Measurements from ENCODE around the gene SYCP2L. TPM values are rescaled to one million over a fixed set of nuclear protein-coding genes. Genes with fewer than 3 reads are reported as not detected.

Gene SYCP2L
- total and polyA plus RNA-seq, 2 donors (not counting 1 experiment from before 2014, with no cell fraction given): 0.19 TPM; not detected in 1

DNA sequence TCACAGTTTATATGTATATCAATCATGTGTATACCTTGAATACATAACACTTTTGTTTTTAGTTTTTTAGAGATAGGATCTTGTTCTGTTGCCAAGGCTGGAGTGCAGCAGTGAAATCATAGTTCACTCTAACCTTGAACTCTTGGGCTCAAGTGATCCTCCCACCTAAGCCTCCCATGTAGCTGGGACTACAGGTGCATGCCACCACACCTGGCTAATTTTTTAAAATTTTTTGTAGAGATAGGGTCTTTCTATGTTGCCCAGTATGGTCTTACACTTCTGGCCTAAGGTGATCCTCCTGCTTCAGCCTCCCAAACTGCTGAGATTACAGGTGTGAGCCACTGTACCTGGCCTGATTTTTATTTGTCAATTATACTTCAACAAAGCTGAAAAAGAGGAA, 69.9 kb downstream of the SYCP2L start:
- Mint-ChIP-seq H3K4me3 (no peak overlapping the region), H3K4me1 (no peaks in the 10 kb centered on the region), H3K27me3 (peaks cover 28% of the 10 kb centered on the region), H3K27ac (no peak overlapping the region), H3K9me3 (ENCODE audit: insufficient read depth) (no peaks in the 10 kb centered on the region)
- Histone ChIP-seq H3K9ac (ENCODE audit: low read length) (no peak overlapping the region), H3K79me2 (ENCODE audit: control insufficient read depth, insufficient read depth, low read length) (no peaks in the 10 kb centered on the region), H2AFZ (ENCODE audit: insufficient read depth, low read depth, low read length, poor library complexity, severe bottlenecking) (no peak overlapping the region), H3K4me1 (ENCODE audit: control insufficient read depth in 2 of 2, insufficient read depth in 2 of 2, low read length in 2 of 2) (no peaks in the 10 kb centered on the region), H4K20me1 (ENCODE audit: control insufficient read depth, insufficient read depth, low read length, poor library complexity, severe bottlenecking) (no peaks in the 10 kb centered on the region), H3K4me3 (ENCODE audit: control extremely low read depth in 1 of 5, extremely low read depth in 1 of 5, insufficient read depth in 1 of 5, low read depth in 2 of 5, low read length in 4 of 5) (no peak overlapping the region), H3K36me3 (replicated peaks in 1 of 2; ENCODE audit: control extremely low read depth in 1 of 2, control insufficient read depth in 1 of 2, extremely low read depth in 1 of 2, insufficient read depth in 2 of 2, low read length in 1 of 2) (no peaks in the 10 kb centered on the region), H3K27me3 (replicated peaks in 1 of 4; ENCODE audit: control extremely low read depth in 1 of 4, control insufficient read depth in 3 of 4, insufficient read depth in 4 of 4, low read length in 3 of 4) (no peaks in the 10 kb centered on the region), H3K9me3 (ENCODE audit: control extremely low read depth in 1 of 3, control insufficient read depth in 2 of 3, insufficient read depth in 1 of 3, low read length in 2 of 3) (no peaks in the 10 kb centered on the region), H3K4me2 (replicated peaks; ENCODE audit: low read depth, low read length, poor library complexity, severe bottlenecking) (no peak overlapping the region), H3K27ac (ENCODE audit: low read length in 2 of 2) (no peak overlapping the region)
- ATAC-seq (ENCODE audit: low read depth) (no peak), DNase-seq (no peak)
- TF ChIP-seq EZH2 (IDR thresholded peaks at IDR 0.05; ENCODE audit: borderline replicate concordance, insufficient read depth, low read depth, low read length, poor library complexity, severe bottlenecking): no peak
- TF ChIP-seq, protein P1, sequence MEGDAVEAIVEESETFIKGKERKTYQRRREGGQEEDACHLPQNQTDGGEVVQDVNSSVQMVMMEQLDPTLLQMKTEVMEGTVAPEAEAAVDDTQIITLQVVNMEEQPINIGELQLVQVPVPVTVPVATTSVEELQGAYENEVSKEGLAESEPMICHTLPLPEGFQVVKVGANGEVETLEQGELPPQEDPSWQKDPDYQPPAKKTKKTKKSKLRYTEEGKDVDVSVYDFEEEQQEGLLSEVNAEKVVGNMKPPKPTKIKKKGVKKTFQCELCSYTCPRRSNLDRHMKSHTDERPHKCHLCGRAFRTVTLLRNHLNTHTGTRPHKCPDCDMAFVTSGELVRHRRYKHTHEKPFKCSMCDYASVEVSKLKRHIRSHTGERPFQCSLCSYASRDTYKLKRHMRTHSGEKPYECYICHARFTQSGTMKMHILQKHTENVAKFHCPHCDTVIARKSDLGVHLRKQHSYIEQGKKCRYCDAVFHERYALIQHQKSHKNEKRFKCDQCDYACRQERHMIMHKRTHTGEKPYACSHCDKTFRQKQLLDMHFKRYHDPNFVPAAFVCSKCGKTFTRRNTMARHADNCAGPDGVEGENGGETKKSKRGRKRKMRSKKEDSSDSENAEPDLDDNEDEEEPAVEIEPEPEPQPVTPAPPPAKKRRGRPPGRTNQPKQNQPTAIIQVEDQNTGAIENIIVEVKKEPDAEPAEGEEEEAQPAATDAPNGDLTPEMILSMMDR (IDR thresholded peaks at IDR 0.05): no peak
- intact Hi-C loops (cut with micrococcal nuclease): no loop called here
- ChIA-PET CTCF (interaction anchor here (1.0 kb wide), 1 partner anchor 112 kb away, joined by 4 read pairs; no protein-coding TSS in a partner anchor), POLR2A (no interaction called here)

DNA sequence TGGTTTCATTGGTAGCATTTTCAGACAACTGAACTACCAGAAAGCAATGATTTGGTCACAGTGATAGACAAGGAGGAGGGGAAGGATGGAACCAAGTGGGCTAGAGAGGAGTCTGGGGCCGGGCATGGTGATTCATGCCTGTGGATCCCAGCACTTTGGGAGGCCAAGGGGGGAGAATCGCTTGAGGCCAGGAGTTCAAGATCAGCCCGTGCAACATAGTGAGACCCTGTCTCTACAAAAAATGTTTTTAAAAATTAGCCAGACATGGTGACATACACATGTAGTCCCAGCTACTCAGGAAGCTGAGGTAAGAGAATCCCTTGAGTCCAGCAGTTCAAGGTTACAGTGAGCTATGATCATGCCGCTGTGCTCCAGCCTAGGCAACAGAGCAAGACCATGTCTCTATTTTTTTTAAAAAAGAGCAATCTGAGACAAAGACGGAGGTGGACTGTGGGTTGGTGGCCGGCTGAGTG, 70.6 kb downstream of the SYCP2L start:
- no peaks in the 10 kb centered on the region for H3K79me2 ChIP-seq (ENCODE audit: control insufficient read depth, insufficient read depth, low read length)
- H3K9ac ChIP-seq (ENCODE audit: low read length): no peak overlapping the region
- ChIA-PET POLR2A (no interaction called here), CTCF (interaction anchor here (1.0 kb wide), 1 partner anchor 111 kb away, joined by 4 read pairs; no protein-coding TSS in a partner anchor)
- no peak overlapping the region for H2AFZ ChIP-seq (ENCODE audit: insufficient read depth, low read depth, low read length, poor library complexity, severe bottlenecking)
- intact Hi-C loops (cut with micrococcal nuclease): no loop called here
- Mint-ChIP-seq H3K4me3 (no peak overlapping the region), H3K4me1 (no peaks in the 10 kb centered on the region), H3K27me3 (peaks cover 25% of the 10 kb centered on the region), H3K9me3 (ENCODE audit: insufficient read depth) (no peaks in the 10 kb centered on the region), H3K27ac (no peak overlapping the region)
- no peaks in the 10 kb centered on the region for H3K9me3 ChIP-seq (ENCODE audit: control extremely low read depth in 1 of 3, control insufficient read depth in 2 of 3, insufficient read depth in 1 of 3, low read length in 2 of 3)
- 70% methylated on average over 4 of the region's 6 CpGs for WGBS (ENCODE audit: insufficient coverage)
- H3K4me1 ChIP-seq (ENCODE audit: control insufficient read depth in 2 of 2, insufficient read depth in 2 of 2, low read length in 2 of 2): no peaks in the 10 kb centered on the region
- ATAC-seq (ENCODE audit: low read depth) (no peak), DNase-seq (no peak)
- H3K4me3 ChIP-seq (ENCODE audit: control extremely low read depth in 1 of 5, extremely low read depth in 1 of 5, insufficient read depth in 1 of 5, low read depth in 2 of 5, low read length in 4 of 5): no peak overlapping the region
- H3K36me3 ChIP-seq (replicated peaks in 1 of 2; ENCODE audit: control extremely low read depth in 1 of 2, control insufficient read depth in 1 of 2, extremely low read depth in 1 of 2, insufficient read depth in 2 of 2, low read length in 1 of 2): no peaks in the 10 kb centered on the region
- no peaks in the 10 kb centered on the region for H4K20me1 ChIP-seq (ENCODE audit: control insufficient read depth, insufficient read depth, low read length, poor library complexity, severe bottlenecking)
- no peak for TF ChIP-seq EZH2 (IDR thresholded peaks at IDR 0.05; ENCODE audit: borderline replicate concordance, insufficient read depth, low read depth, low read length, poor library complexity, severe bottlenecking)
- TF ChIP-seq, protein P1 (IDR thresholded peaks at IDR 0.05): no peak
- H3K27me3 ChIP-seq (replicated peaks in 1 of 4; ENCODE audit: control extremely low read depth in 1 of 4, control insufficient read depth in 3 of 4, insufficient read depth in 4 of 4, low read length in 3 of 4): no peaks in the 10 kb centered on the region
- H3K4me2 ChIP-seq (replicated peaks; ENCODE audit: low read depth, low read length, poor library complexity, severe bottlenecking): no peak overlapping the region
- H3K27ac ChIP-seq (ENCODE audit: low read length in 2 of 2): no peak overlapping the region

Data from B cell (primary cell).